Measurements from ENCODE around the gene SMCO1.
"Not testable (repeated sequence)": the region's sequence is repeated elsewhere in the genome, so short reads cannot be mapped to it uniquely, and the experiment has no call there.

The SMCO1 gene

DNA sequence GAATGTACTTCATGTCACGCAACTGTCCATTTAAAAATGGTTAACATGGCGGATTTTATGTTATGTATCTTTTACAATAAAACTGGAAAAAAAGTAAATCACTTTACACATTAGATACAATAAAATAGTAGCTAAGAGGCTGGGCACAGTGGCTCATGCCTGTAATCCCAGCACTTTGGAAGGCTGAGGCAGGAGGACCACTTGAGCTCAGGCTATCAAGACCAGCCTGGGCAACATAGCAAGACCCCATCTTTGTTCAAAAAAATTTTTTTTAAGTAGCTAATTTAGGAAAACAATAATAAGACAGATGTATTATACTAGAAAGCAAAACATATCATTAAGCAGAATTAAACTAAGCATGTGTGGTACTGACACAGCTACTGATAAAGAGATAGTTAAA lies 23.1 kb downstream of the SMCO1 start:
- no peak for DNase-seq (ENCODE audit: low spot score)

DNA sequence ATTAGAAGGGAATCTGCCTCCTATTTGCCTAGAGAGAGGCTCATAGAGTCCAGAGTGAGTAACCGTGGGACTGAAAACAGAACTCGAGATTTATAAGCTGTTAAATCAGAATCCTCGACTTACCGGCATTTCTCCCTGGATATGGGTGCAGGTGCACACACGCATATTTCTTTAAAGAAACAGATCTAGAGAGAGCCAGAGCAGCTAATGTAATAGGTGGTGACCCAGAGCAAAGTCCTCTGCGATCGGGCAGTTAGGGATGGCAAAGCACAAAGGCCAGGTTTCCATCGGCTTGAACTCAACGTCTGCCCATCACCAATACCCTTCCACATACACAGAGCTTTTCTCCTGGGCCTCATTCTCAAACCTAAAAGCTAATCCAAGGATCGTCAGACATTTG lies 25.4 kb downstream of the SMCO1 start:
- DNase-seq (ENCODE audit: low spot score), result no peak

- no peak for DNase-seq (ENCODE audit: low spot score)
Measured at GRCh38 chr3:196486263-196486662, 28.9 kb downstream of the SMCO1 start.

GRCh38 chr3:196477678-196478077 lies 37.5 kb downstream of the SMCO1 start:
- DNase-seq (ENCODE audit: low spot score), result no peak

DNA sequence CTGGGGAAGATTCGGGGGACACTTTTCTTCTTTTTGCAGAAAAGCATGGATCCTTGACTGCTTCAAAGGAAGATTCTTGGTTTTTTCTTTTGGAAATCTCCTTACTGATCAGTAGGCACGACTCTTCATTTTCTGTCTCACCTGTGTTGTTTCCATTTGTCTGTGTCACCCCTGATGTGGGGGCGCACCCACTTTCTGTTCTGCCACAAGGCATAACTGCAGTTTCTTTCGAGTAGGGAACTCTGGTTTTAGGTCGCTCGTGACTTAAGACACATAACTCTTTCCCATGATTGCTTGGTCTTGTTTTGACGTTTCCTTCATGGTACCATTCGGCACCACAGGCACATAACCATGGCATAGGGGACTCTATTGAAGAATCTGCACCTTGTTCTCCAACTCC lies 42.9 kb downstream of the SMCO1 start:
- no peak for DNase-seq (ENCODE audit: low spot score)

- DNase-seq (ENCODE audit: low spot score), result no peak
Measured at GRCh38 chr3:196471551-196471950, 43.6 kb downstream of the SMCO1 start.

GRCh38 chr3:196470182-196470581 lies 45.0 kb downstream of the SMCO1 start:
- DNase-seq (ENCODE audit: low spot score), result not testable (repeated sequence)

DNA sequence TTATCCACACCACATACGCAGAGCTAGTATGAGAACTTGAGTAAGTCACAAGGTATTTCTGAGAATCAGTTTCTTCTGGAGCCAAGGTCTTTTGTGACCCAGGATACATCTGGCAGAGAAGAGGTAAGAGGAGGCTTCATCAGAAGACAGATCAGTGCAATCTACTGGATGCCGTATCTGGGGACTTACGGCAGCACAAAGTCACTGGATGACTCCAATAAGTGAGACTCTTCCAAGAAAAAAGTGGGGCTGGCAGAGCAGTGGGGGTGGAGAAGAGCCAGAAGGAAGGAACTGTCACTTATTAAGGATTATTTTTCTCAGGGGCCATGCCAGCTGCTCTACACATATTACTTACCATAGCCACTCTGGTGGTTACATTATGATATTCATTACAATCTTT lies 51.3 kb downstream of the SMCO1 start:
- DNase-seq (ENCODE audit: low spot score), result no peak

DNA sequence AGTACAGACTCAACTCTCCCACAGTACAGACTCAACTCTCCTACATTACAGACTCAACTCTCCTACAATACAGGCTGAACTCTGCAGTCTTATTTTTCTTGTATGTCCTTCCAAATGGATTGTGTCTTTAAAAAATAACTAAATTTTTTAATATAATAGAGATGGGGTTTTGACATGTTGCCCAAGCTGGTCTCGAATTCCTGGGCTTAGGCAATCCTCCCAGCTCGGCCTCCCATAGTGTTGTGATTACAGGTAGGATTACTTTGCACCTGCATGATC lies 51.7 kb downstream of the SMCO1 start:
- DNase-seq (ENCODE audit: low spot score), result no peak

- not testable (repeated sequence) for DNase-seq (ENCODE audit: low spot score)
Measured at GRCh38 chr3:196462680-196463477, 52.3 kb downstream of the SMCO1 start.

DNA sequence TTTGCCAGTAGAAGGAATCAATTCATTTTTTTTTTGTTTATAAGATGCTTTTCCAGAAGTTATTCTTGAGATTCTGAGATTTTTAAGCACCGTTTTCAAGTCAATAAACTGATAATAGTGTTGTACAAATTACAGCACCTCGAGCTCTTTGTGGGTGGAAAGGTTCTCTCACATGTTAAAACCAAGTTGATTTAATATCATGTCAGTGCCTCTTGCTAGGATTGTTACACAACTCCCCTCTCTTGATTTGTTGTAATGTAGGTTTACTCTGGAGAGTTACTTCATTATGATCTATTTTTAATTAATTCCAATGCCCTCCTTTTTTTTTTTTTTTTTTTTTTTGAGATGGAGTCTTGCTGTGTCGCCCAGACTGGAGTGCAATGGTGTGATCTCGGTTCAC lies 57.1 kb downstream of the SMCO1 start:
- DNase-seq (ENCODE audit: low spot score), result no peak

- not testable (repeated sequence) for DNase-seq (ENCODE audit: low spot score)
Measured at GRCh38 chr3:196457470-196457869, 57.7 kb downstream of the SMCO1 start.
